ENCODE measurements around the gene DCAF7. TPM values are rescaled to one million over a fixed set of nuclear protein-coding genes. Genes with fewer than 3 reads are reported as not detected.

DCAF7 gene
- total and polyA plus RNA-seq, 2 of the 4 experiments (the other 2 are of a cell fraction): 40.9 to 52.8 TPM

- DNase-seq: peak; percentile 93
- CTCF ChIA-PET: interaction anchor here (0.6 kb wide), 1 partner anchor 922 kb away, joined by 3 read pairs; no protein-coding TSS in a partner anchor
- peak; percentile 81 for TF ChIP-seq CEBPB (IDR thresholded peaks at IDR 0.05; ENCODE audit: low read depth, low read length)
- TF ChIP-seq SMC3 (IDR thresholded peaks at IDR 0.05; ENCODE audit: low read depth, low read length): no peak
- 0 out of 2 replicates have a peak, but pooled peaks have one; percentile 45 for TF ChIP-seq FOS (IDR thresholded peaks at IDR 0.05; ENCODE audit: low read depth, low read length)
- H3K4me2 ChIP-seq (ENCODE audit: low read depth, low read length): no peak overlapping the region
- H3K4me3 ChIP-seq (ENCODE audit: insufficient read depth, low read depth, low read length): no peak overlapping the region
- H3K9me1 ChIP-seq (ENCODE audit: insufficient read depth, low read length): peaks cover 9% of the 10 kb centered on the region
- H4K20me1 ChIP-seq (ENCODE audit: insufficient read depth, low read length): peaks cover 82% of the 10 kb centered on the region
- in situ Hi-C loops (cut with MboI; ENCODE audit: low sequenced_read_pairs) (no loop called here), intact Hi-C loops (cut with micrococcal nuclease) (loop anchor here (2.0 kb wide), 1 partner anchor 147 kb away; no protein-coding TSS in a partner anchor), dilution Hi-C loops (cut with HindIII; ENCODE audit: low sequenced_read_pairs, unreplicated experiment) (no loop called here)
- H3K4me1 ChIP-seq (ENCODE audit: control insufficient read depth, insufficient read depth, low read length): peaks cover 4% of the 10 kb centered on the region
- H3K9me3 ChIP-seq (ENCODE audit: control insufficient read depth, insufficient read depth, low read length): no peaks in the 10 kb centered on the region
- no peak overlapping the region for H3K14ac ChIP-seq (replicated peaks; ENCODE audit: low read depth, low read length)
- BruUV-seq (replicated peaks): no TSS peak
- H3K56ac ChIP-seq (ENCODE audit: extremely low read depth, insufficient read depth, low read length): no peak overlapping the region
- peak; percentile 93 for ATAC-seq (ENCODE audit: low read depth)
- H2BK20ac ChIP-seq (ENCODE audit: low read depth, low read length): no peak overlapping the region
- H2BK15ac ChIP-seq (ENCODE audit: low read depth, low read length): no peak overlapping the region
- H3K36me3 ChIP-seq (ENCODE audit: control insufficient read depth, insufficient read depth, low read length): peaks cover 3% of the 10 kb centered on the region; the same call in 1 of the 2 replicates
- H3K27ac ChIP-seq (ENCODE audit: insufficient read depth, low read length): no peak overlapping the region; the same call in 1 of the 2 replicates
- no peak overlapping the region for H2BK120ac ChIP-seq (ENCODE audit: low read depth, low read length)
- H3K9ac ChIP-seq (ENCODE audit: low read depth, low read length): no peak overlapping the region
- H3K23ac ChIP-seq (ENCODE audit: low read depth, low read length): no peak overlapping the region
- H2AFZ ChIP-seq (replicated peaks; ENCODE audit: low read length, poor library complexity): no peak overlapping the region
- H2BK5ac ChIP-seq (ENCODE audit: low read depth, low read length, poor library complexity, severe bottlenecking): peak overlapping the region; percentile 31
- H2AK5ac ChIP-seq (ENCODE audit: low read depth, low read length): no peak overlapping the region
- no peak overlapping the region for H4K91ac ChIP-seq (ENCODE audit: insufficient read depth, low read depth, low read length)
- H3K4ac ChIP-seq (ENCODE audit: low read depth, low read length): no peak overlapping the region
- H2AK9ac ChIP-seq (replicated peaks; ENCODE audit: low read depth, low read length, poor library complexity): no peak overlapping the region
- H3K27me3 ChIP-seq (ENCODE audit: control insufficient read depth, insufficient read depth, low read length): no peaks in the 10 kb centered on the region
- H4K8ac ChIP-seq (ENCODE audit: low read depth in 2 of 2, low read length in 2 of 2): no peak overlapping the region
- H3K18ac ChIP-seq (ENCODE audit: low read depth, low read length): no peak overlapping the region
- WGBS, 2 experiments (ENCODE audit: extremely low coverage in 2 of 2, insufficient read length in 1 of 2): no CpG with 5 or more reads among the region's 1 CpG
- H3K79me1 ChIP-seq (ENCODE audit: low read depth in 1 of 2, low read length in 2 of 2): peaks cover 35 to 87% of the 10 kb centered on the region in 2 experiments
- no peak overlapping the region for H4K5ac ChIP-seq (ENCODE audit: low read depth, low read length)
- POLR2A ChIA-PET (ENCODE audit: unreplicated experiment): no interaction called here
Measured at GRCh38 chr17:63571632-63572310, 21.5 kb downstream of the DCAF7 start.

Measured in IMR-90 (cell line).